OCI-LY7 (cell line): ENCODE data around the gene YAE1.

Experiments
- EZH2phosphoT487 ChIP-seq: fragments of 200-600 bp; sonication (generic); IDR thresholded peaks from 2 replicates; pipeline ENCODE4 v1.6.1; 2018; ENCODE audit warnings: low read depth, borderline replicate concordance, mild to moderate bottlenecking, mixed run types, antibody characterized with exemption, low read length, moderate library complexity, mixed read lengths
- TF ChIP-seq, protein P1 (sequence below): fragments of 200-600 bp; sonication (generic); conservative IDR thresholded peaks from 2 replicates; pipeline ENCODE4 v1.5.1; 2014; ENCODE audit warnings: mild to moderate bottlenecking, antibody characterized with exemption, low read length, moderate library complexity, mixed read lengths

DNA sequence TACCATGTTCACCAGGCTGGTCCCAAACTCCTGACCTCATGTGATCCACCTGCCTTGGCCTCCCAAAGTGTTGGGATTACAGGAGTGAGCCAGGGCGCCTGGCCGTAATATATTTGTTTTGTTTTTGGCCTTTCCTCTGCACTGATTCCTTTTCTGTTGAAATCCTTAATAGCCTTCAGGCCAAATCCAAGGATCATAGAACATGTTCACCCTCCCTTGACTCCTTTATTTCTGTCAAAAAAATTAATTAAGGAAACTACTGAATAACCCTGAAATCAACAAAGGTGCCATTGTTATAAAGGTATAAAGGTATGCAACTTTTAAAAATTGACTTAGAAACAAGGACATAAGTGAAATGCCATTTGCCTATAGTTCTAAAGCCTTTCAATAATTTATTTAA is 41.7 kb downstream of the YAE1 start:
- TF ChIP-seq, protein P1, sequence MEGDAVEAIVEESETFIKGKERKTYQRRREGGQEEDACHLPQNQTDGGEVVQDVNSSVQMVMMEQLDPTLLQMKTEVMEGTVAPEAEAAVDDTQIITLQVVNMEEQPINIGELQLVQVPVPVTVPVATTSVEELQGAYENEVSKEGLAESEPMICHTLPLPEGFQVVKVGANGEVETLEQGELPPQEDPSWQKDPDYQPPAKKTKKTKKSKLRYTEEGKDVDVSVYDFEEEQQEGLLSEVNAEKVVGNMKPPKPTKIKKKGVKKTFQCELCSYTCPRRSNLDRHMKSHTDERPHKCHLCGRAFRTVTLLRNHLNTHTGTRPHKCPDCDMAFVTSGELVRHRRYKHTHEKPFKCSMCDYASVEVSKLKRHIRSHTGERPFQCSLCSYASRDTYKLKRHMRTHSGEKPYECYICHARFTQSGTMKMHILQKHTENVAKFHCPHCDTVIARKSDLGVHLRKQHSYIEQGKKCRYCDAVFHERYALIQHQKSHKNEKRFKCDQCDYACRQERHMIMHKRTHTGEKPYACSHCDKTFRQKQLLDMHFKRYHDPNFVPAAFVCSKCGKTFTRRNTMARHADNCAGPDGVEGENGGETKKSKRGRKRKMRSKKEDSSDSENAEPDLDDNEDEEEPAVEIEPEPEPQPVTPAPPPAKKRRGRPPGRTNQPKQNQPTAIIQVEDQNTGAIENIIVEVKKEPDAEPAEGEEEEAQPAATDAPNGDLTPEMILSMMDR, result no peak
- no peak for TF ChIP-seq EZH2phosphoT487
